SK-MEL-5 (cell line): ENCODE results near the gene GJC2. TPM values are rescaled to one million over a fixed set of nuclear protein-coding genes. Genes with fewer than 3 reads are reported as not detected.
"Not testable (repeated sequence)": the region's sequence is repeated elsewhere in the genome, so short reads cannot be mapped to it uniquely, and the experiment has no call there.

ENCODE experiments used
- DNase-seq: peaks from one replicate; pipeline ENCODE4 v3.0.0-alpha.2; 2016; ENCODE audit warnings: low read depth, low spot score
- in situ Hi-C: cut with HindIII; loops from 2 replicates; pipeline ENCODE4 v1.10.0; 2016; ENCODE audit warnings: low sequenced_read_pairs, high pct_unique_total_duplicates, low pct_unique_long_range_greater_than_20kb
- total RNA-seq: library from RNA; depleted of rRNA; stranded (reverse); fragments of >200 nt; shearing (Covaris generic); gene quantifications from 2 replicates; pipeline ENCODE4 v1.2.3, GENCODE V29; 2014

GJC2 gene
- total RNA-seq, 1 experiment from 2014 or later, result 0.16 TPM

GRCh38 chr1:228162286-228163006 is 12.7 kb downstream of the GJC2 start:
- in situ Hi-C loops, result no loop called here

GRCh38 chr1:228163007-228163753 is 13.4 kb downstream of the GJC2 start:
- in situ Hi-C loops, result no loop called here

More at GRCh38 chr1:228162286-228163006, 12.7 kb downstream of the GJC2 start:
- DNase-seq, result no peak

GRCh38 chr1:228163776-228164519 is 14.2 kb downstream of the GJC2 start:
- in situ Hi-C loops, result no loop called here
- no peak for DNase-seq

More at GRCh38 chr1:228163007-228163753, 13.4 kb downstream of the GJC2 start:
- no peak for DNase-seq

- in situ Hi-C loops, result no loop called here
- no peak for DNase-seq
These were observed 15.0 kb downstream of the GJC2 start for GRCh38 chr1:228164561-228165371.

- in situ Hi-C loops, result no loop called here
- DNase-seq, result peak; percentile 98
These were observed 15.8 kb downstream of the GJC2 start, which contains the start of gene IBA57 for GRCh38 chr1:228165372-228166169. TSS of gene IBA57 (plus strand) at chr1:228165804. CDS start at chr1:228165817, 13 bp downstream.

DNA sequence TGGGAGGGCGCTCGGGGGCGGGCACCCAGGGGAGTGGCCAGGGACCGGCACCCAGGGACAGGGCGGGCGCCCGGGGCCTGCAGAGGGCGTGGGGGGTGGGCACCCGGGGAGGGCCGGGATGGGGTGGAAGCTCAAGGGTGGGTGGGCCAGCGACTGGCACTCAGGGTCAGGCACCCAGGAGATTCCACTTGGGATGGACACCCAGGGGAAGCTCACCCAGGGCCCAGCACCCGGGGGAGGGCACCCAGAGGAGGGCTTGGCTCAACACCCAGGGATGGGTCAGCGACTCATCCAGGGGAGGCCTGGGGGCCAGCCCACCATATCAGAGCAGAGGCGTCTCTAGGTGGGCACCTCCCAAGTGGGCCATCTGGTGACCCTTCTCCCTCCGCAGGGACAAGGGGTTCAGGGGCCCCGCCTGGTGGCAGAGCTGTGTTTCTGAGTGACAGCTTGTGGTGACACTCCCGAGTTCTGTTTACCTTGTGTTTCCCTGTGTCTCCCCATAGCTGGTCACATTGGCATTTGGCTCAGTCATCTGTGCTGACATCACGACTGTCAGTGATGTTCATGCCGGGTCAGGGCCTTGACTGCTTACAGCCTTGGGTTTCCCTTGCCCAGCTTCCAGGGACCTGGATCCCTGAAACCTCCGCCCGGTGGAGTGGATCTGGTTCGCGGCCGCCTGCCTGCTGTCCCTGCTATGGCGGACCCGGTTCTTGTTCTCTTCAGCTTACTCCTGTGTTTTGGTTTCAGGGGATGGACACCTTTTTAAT is 16.6 kb downstream of the GJC2 start:
- peak; percentile 50 for DNase-seq
- in situ Hi-C loops, result no loop called here

- DNase-seq, result no peak
- in situ Hi-C loops, result no loop called here
These were observed 19.0 kb downstream of the GJC2 start for GRCh38 chr1:228168563-228169270.

GRCh38 chr1:228169345-228169744 is 19.6 kb downstream of the GJC2 start:
- DNase-seq, result no peak
- in situ Hi-C loops, result no loop called here

- in situ Hi-C loops, result no loop called here
- DNase-seq, result no peak
These were observed 20.9 kb downstream of the GJC2 start for GRCh38 chr1:228170666-228171065.

DNA sequence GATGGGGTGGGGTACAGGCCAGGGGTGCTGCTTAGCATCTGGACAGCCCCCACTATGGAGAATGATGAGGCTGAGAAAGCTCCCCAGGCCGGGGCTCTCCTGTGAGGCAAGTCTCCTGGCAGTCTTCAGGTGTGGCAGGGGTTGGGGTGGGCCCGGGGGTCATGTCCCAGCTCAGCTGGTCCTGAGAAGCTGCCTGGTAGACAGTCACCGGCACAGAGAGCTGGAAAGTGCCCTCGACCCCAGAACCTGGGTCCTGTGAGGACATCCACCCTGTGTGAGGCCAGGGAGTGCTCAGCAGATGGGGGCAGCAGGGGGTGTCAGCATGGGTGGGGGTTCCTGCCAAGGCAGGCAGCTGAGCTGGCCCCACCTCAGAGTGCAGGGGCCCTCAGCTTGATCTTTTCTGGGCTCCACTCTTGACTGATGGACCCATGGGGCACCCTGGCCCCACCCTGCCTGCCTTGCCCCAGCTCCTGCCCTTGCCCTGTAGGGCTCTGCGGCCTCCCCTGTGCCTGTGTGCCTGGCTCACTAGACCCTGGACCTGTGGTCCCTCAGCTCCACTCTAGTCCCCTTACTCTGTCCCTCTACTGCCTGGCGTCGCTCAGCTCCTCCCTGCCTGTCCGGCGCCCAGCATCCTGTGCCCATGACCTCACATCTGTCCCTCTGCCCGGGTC is 21.6 kb downstream of the GJC2 start:
- in situ Hi-C loops, result no loop called here
- DNase-seq, result no peak

DNA sequence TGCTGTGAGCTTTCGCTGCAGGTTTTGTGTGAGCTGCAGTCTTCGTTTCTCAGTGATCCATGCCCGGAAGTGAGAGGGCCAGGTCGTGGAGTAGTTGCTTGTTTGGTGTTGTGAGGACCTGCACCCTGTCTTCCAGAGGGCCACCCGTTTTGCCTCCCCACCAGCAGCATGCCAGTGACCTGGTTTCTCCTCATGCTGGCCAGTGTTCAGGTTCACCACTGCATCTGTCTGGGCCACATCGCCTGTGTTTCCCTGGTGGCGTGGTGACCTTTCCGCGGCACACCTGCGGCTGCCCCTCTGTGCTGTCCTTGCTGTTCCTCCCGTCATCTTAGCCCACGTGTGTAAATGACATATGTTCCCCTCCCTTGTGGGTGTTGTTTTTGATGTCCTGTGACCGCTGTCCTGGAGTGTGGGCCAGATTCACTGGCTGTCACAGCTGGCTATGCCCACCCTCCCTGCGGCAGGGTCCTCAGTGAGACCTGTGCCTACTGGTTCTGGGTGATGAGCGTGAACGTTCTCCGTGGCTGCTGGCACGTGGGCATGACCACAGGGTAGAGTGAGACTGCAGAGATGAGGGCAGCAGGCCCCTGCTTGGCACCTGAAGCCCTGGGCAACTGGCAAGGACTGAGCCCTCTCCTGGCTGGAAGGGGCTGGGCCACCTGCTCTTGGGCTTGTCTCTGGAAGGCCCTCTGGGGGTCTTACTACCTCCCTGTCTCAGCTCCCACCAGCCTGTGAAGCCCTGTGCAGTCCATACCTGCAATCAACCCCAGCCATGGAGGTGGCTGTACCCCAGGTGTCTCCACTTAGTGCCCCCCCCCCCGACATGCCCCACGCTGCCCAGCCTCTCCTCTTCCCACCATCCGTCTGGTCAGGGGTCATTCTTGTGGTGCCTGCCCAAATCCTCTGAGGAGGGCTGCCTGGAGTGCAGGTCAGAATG is 23.1 kb downstream of the GJC2 start:
- DNase-seq, result no peak
- in situ Hi-C loops, result no loop called here

DNA sequence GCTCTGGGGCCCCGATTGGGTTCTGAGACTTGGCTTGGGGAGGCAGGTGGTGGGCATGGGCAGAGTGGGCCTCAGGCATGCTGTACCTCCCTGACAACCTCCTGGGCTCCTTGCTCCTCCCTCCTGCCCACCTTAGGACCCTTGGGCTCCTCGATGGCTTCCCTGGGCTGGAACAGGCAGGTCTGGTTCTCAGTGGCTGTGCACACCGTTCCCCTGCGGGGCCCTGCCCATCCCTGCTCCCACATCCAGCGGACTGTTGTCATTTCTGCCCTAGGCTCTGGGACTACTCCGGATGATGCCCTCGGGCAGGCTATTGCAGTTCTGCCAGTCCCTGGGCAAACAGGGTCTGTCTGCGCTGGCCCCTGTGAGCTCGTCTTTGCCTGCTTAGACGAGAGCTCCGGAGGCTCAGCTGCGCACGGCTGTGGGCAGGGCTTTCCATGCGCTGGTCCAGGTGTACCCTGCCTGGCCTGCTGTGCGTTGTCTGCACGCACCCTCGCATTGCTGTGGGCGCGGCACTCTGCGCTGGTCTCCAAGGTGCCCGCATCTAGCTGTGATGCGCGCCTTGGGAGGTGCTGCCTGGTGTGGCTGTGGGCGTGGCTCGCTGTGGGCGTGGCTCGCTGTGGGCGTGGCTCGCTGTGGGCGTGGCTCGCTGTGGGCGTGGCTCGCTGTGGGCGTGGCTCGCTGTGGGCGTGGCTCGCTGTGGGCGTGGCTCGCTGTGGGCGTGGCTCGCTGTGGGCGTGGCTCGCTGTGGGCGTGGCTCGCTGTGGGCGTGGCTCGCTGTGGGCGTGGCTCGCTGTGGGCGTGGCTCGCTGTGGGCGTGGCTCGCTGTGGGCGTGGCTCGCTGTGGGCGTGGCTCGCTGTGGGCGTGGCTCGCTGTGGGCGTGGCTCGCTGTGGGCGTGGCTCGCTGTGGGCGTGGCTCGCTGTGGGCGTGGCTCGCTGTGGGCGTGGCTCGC is 24.1 kb downstream of the GJC2 start:
- DNase-seq, in situ Hi-C loops: not testable (repeated sequence)
